Stimulated activated CD4-positive, alpha-beta T cell treated with anti-CD3 and anti-CD28 coated beads, Interleukin-4, amount 100 ng/mL, for 1 hour (primary cell): ENCODE data around the gene SCLY.
"Not testable (repeated sequence)": the region's sequence is repeated elsewhere in the genome, so short reads cannot be mapped to it uniquely, and the experiment has no call there.

Experiments
- DNase-seq: peaks from one replicate; pipeline ENCODE4 v3.0.0-alpha.2; 2020

Gene SCLY, protein sequence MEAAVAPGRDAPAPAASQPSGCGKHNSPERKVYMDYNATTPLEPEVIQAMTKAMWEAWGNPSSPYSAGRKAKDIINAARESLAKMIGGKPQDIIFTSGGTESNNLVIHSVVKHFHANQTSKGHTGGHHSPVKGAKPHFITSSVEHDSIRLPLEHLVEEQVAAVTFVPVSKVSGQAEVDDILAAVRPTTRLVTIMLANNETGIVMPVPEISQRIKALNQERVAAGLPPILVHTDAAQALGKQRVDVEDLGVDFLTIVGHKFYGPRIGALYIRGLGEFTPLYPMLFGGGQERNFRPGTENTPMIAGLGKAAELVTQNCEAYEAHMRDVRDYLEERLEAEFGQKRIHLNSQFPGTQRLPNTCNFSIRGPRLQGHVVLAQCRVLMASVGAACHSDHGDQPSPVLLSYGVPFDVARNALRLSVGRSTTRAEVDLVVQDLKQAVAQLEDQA

DNA sequence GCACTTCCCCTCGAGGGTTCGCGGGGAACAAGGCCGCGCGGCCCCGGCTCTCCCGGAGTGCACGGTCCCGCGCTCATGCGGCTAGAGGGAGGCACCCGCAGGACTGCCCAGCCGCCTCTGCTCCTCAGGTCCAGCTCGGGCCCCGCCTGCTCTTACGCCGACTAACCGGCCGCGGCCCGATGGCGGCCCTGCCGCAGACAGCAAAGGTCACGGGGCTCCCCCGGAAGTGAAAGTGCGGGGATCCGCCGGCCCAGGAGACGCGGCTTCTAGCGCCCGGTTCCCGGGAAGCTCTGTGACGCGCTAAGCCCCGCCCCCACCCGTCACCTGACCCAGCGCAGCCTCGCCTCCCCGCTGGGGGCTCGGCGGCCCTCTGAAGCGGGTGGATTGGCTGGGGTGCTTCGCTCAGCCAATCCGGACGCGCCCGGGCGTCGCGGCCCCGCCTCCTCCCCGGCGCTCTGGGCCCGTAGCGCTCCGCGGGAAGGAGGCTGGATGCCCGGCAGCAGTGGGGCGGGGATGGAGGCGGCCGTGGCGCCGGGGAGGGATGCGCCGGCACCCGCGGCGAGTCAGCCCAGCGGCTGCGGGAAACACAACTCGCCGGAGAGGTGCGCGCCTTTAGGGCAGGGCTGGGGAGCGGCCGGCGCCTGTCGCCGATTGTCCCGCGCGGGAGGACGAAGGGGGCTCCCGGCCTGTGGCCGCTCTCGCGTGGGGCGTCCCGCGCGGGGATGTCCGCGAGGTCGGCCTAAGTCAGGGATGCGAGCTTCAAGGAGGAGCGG is at the start of gene SCLY:
Gene SCLY, plus strand, starts transcription at position 460 of the 773 bp plus-strand sequence. Its CDS starts 54 bp downstream, at position 514.
- peak; percentile 96 for DNase-seq

DNA sequence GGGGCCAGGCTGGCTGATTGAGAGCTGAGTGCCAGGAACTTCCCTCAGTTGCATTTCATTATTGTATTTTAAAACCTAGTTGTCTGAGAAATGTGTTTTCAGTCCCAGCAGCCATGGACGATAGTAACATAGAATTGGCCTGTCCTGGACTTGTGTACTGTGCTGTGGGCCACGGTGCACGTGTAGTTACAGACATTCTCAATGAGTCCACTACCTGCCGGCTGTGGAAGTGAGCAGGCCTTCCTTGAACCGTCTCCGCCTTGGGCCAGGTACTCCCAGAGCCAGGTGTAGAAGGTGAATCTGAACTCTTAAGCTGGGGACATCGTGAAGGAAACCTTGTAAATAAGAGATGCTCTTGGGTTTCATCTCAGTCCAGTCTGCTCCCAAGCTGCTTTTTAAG is 47.0 kb upstream of the SCLY start:
- DNase-seq, result no peak

DNA sequence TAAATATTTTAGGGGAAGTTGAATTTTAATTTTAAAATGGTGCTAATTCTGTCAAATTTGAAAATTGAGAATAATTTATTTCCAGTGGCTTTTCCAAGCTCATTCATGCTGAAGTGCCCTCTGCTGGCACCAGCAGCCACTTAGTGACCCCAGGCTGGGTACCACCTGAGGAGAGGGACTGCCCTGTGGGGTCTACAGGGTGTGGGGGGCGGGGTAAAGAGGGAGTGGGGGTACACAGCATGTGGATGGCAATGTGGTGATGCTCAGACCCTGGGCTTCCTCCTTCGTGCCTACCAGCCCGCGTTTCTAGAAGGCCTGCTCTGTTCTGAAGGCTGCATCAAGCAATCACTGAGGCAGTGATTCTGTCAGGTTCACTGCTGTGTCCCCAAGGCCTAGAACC is 45.1 kb upstream of the SCLY start:
- peak; percentile 14 for DNase-seq

DNA sequence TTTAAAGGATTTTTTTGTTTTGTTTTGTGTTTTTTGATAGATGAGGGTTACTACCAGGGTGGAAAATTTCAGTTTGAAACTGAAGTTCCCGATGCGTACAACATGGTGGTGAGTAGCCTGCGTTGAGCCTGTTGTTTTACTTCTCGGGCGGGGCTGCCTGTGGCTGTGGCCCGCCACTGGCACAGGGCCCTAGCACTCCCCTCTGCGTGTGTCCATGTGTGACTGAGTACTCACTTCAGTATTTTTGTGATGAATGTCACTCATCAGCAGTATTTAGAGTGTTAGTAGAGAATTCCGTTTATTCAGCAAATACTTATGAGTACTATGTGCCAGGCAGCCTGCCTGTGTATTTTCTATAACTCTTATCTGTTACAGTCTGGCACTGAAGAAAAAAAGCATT is 44.3 kb upstream of the SCLY start:
- DNase-seq, result no peak

DNA sequence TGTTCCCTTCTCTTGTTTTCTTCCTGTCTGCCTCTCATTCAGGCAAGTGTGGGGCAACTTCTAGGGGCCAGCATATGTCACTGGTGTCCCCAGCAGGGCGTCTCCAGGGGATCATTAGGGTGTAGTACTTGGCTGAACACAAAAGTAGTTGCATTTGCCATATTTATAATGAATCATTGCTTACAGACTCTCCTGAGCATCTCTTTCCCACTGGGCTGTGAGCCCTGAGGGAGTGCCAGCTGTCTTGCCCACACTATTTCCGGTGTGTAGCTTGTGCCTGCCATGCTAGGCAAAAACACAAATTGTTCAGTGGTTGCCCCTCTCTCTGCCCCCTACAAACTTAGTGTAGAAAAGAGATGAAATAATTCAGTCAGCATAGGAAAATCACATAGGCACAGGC is 40.8 kb upstream of the SCLY start:
- no peak for DNase-seq

DNA sequence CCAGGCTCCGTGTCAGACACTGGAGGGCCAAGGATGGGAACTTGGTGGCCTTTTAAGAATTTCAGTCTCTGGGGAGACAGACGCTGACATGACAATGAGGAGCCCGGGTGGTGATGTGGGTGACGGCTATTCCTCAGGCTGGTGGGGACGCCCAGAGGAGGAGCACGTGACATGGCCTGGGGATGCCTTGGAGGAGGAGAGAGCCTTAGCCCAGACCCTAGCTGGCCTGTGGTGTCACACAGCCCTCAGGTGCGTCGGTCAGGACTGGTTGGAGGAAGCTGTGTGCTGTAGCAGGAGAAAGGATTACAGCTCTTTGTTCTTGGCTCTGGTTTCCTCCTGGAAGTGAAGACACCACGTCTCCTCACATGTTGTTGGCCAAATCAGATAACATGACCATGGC is 40.0 kb upstream of the SCLY start:
- no peak for DNase-seq

DNA sequence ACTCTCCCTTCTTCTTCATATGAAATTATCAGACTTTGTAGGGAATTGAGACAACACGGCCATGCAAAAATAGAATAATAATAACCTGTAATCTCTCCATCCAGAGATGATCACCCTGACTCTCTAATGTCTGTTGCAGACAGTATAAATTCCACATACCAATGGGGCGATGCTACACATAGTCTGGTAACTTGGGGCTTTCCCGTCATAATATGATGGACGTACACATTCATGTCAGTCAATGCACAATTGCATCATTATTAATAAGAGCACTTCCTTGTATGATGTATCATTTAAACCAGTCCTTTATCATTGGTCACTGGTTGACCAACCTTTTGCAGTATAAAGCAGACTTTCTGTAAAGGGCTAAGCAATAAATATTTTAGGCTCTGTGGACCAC is 39.5 kb upstream of the SCLY start:
- no peak for DNase-seq

DNA sequence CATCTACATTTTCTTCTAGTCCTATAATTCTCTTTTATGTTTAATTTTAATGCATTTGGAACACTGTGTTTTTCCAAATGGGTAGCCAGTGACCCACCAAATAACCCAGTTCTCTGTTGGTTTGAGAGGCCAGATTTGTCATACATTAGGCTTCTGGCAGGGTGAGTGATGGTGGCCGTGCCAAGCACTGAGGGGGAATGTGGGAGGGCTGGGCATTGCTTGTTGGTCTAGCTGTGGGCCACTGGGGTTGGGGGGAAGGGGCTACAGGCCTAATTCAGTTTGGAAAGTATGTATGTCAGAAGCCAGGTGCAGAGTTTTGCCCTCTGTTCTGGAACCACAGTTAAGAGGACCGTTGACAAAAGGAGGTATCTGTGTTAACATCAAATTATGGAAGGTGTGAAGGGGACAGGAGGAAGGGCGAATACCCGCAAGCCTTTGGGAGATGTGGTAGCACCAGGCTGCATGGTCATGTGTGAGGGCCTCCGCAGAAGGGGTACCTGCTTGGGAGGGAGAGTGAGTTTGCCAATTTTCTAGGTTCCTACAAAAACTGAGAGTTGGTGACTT is 38.1 kb upstream of the SCLY start:
- DNase-seq, result no peak

DNA sequence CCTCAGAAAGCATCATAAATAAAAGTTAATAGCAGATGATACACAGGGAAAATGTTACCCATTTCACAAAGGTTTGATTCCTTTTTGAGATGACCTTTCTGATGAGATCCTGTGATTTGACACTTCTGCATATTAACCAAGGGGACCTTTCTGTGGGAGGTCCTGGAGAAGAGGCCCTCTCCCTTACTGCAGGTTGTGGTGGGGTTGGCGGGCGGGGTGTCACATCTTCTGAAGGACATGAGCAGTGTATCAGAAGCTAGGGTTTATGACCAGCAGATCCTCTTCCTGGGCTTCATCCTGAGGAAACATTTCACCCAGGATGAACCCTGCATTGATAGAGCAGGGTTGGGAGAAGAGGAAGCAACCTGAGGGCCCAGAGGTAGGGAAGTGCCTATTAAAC is 37.2 kb upstream of the SCLY start:
- DNase-seq, result no peak

DNA sequence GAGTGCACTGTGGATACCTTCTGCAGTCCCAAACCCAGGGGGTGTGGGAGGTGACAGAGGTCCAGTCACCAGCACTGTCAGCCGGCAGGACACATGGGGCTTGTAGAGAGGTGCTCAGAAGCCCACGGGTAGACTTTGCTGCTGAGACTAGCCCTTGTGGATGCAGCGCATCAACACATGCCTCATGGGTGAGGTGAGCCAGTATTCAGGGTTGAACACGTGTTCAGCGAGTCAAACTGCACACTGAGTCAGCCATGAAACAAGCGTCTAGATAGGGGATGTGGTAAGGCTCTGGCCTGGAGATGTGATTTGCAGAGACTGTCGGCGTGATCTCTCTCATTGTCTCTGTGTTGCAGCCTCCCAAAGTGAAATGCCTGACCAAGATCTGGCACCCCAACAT is 35.8 kb upstream of the SCLY start:
- peak; percentile 11 for DNase-seq

DNA sequence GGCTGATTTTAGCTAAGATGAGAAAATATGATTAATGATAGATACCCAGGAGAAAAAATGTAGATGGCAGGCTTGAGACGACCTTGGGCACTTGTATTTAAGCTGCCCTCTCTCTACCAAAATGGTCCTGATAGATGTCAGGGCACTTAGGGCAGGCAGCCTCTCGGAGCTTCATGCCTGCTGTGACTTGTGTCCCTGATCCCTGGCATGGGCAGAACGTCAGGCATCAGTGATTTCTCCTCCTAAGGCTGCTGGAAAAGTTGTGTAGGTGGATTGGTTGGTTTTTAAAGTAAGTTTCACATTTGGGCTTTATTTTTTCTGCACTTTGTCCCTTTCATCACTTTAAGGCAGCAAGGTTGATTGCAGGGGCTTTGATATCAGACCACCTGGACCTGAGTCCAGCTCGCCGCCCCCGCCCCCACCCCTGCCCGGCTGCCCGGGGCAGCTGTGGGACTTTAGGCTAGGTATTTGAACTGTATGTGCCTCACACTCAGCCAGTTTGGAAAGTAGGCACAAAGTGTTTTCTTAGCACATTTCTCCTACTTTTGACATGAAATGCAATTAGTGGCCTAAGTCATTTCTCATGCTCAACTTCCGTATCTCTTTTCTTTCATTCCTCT is 35.0 kb upstream of the SCLY start:
- no peak for DNase-seq

DNA sequence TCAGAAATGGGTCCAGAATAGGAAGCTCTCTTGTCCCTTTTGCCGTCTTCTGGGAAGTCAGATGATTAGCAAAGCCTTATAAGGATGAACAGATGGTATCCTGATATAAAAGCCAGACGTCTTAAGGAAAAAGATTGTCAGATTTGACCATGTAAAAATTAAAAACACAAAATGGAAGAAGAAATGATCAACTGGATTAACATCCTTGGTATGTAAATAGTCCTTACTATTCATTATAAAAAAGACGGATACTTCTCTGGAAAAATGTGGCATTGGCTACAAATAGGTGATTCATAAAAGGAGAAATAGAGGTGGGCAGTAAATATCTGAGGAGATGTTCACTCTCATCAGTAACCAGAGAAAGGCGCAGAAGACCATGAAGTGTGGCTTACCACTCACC is 33.7 kb upstream of the SCLY start:
- no peak for DNase-seq

DNA sequence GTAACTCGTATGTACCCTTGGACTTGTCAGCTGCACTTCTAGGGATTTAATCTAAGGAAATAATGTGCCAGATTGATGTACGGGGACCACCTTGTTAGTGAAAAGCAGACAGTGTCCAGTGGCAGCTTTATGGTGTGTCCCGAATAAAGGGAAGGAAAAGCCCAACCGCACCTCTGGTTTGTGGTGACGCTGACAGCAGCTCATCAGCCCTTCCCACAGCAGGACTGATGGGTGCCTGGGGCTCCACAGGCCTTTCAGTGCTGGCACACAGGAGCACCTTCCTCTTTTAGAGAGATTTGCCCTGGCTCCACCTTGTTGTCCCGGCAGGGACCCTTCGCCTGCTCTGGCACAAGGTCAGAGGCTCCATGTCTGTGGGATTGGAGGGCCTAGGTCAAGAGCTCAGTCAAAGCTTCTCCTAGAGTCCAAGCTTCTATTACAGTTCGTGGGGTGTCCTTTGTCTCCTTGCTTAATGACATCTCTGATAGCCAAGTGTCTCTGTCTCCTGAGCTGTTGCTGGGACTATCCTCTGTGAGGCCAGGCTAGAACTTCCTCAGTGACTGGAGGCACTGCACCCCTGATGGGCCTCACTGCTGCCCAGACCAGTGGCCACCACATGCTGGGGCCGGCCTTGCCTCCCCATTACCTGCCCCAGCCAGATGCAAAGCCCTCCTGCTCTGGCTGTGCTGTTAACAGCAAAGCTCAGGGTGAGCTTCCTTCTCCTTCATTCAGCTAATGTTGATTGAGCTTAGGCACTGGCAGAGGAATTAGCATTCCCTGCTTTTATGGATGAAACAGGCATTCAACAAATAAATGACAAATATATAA is 33.0 kb upstream of the SCLY start:
- DNase-seq, result no peak

DNA sequence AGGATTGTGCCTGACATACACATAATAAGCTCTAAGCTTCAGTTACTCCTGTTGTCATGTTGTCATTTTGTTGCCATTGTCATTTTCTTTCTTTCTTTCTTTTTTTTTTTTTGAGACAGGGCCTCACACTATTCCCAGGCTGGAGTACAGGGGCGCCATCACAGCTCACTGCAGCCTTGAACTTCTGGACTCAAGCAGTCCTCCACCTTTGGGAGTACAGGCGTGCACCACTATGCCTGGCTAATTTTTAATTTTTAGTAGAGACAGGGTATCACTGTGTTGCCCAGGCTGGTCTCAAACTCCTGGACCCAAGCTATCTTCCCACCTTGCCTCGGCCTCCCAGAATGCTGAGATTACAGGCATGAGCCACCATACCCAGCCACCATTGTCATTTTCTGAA is 30.9 kb upstream of the SCLY start:
- no peak for DNase-seq

DNA sequence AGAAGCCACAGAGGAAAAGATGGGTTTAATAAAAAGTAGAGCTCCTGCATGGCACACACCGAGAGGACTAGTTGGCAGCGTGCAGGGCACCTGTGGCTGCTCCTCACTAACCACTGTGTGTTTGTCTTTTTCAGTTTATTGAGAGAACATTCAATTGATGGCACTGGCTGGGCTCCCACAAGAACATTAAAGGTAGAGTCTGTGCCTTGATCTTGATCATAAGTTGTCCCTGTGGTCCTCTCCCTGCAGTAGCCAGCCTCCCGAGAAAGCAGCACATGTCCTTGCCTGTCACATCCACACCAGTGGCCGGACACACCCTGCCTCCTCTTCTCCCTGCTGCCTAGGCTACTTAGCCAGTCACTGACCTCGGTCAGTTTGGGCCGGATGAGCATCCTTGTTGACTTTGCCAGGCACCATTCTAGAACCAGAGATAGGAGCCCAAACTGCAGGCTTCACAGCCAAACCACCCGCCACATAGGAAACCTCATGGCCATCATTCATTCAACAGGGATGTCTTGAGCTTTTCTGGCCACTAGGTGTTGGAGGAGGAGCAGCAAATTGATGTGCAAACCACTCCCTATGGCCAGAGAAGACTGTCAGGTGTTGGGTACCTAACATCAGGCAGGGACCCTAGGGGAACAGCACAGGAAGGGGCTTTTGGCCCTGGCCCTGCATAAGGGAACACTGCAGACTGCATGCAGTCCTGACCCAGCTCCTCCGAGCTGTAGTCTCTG is 30.2 kb upstream of the SCLY start:
- DNase-seq, result no peak

DNA sequence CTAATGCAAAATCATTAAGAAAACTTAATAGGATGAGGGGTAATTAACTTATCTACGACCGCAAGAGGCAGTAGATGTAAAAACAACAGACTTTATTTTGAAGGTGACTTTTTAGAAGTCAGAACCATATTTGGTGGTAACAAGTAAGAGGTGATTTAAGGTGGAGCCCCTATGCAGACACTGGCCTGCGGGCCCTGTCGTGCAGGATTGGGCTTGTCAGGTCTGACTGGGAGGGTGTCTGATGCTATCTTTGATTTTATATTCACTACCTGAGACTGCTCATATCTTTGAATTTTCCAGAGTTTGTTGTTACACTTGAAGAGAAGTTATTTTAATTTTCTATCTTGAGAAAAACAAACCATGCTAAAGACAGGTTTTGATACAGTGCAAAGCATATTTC is 29.1 kb upstream of the SCLY start:
- DNase-seq, result no peak

DNA sequence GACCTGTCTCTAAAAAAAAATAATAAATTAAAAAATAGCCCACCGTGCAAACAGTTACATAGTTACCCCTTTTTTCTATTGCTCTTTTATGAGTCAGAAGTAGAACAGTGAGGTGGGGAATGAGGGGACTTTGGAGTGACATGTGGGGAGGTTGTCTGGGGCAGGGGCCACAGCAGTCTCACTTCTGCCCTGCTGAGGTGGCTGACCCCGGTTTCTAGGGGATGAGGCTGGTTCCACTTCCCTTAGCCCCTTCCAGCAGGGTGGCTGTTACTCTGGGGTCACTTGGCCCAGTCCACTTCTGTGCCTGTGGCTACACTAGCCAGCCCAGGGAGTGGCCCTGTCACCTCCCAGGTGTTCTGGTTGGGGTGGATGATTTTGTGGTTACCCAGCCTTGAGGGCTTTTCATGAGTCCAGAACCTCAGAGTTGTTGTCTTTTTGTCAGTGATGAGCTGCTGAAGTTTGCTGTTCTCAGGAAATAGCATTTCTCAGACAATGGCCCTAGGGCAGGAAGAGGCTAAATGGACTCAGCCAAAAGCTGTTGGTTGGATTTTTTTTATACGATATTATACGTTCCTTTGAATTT is 28.0 kb upstream of the SCLY start:
- no peak for DNase-seq

DNA sequence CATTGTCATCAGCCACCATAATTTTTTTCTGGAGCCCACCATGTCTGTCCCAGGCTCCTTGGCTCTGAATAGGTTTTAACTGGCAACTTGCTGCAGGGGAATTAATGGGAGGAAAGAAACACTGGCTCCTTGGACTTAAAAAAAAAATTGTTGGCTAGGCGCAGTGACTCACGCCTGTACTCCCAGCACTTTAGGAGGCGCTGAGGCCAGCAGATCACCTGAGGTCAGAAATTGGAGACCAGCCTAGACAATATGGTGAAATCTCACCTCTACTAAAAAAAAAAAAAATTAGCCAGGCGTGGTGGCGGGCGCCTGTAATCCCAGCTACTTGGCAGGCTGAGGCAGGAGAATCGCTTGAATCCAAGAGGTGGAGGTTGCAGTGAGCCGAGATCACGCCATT is 26.8 kb upstream of the SCLY start:
- DNase-seq, result not testable (repeated sequence)

DNA sequence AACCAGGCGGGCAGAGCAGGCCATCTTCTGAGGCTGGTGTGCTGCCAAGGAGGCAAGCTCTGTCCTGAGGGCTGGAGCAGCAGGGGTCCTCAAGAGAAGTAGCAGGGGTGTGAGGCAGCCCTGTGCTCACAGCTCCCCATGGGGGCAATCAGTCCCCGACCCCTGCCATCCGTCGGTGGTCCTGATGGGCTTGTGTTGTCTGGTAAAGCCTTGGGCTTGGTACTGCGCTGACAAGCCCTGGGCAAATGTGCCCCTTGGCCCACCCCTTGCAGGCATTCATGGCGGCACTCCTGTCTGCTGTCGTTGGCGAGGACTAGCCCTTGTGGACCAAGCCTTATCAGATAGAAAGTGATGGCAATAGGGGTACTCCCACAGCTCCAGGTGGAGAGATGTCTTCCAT is 22.6 kb upstream of the SCLY start:
- DNase-seq, result no peak

DNA sequence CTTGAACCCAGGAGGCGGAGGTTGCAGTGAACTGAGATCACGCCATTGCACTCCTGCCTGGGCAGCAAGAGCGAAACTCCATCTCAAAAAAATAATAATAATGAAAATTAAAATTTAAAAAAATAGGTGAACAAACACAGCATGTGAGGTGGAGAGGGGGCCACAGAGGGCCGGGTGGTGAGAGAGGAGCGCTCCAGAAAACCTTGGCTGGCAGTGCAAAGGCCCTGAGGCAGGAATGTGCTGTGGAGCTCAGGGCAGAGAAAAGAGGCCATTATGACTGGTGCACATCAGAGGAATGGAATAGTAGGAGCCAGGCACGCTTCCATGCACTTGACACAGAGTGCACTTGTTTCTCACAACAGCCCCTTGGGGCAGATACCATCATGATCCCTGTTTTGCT is 21.6 kb upstream of the SCLY start:
- DNase-seq, result no peak

DNA sequence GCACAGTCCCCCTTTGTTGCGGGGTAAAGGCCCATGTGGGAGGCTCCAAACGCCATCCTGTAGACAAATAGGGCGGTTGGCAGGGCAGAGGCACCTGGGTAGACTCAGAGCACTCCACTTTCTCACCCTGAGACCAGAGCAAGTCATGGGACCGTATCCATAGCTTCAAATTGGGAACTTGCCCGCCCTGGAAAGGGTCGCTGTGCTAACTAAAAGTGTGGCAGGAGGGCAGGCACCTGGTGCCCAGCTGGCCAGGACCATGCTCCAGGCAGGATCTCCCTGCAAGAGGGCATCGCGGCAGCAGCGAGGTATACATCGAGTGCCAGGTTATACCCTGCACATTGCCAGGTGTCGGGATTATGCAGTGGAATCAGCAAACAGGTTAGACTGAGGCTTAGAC is 20.8 kb upstream of the SCLY start:
- DNase-seq, result no peak

DNA sequence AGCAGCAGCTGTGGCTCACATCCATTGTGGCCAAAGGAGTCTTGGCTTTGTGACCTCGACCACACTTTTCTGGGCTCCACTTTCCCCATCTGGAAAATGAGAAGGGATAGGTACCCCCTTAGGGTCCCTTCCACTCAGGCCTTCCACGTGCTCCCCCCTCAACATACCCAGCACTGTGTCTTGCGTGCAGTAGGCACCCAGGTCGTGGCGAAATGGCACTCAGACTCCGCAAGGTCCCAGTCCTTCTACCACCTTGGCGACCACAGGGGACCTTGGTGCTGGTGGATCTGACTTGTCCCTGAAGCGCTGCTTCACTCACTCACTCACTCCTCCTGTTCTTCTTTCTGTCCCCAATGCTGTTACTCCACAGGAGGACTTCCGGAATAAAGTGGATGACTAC is 19.9 kb upstream of the SCLY start:
- DNase-seq, result no peak
